ENCODE data around the gene TADA3.
A peak's percentile ranks its signal among the peaks of the same experiment; 100 is the strongest.

- TF ChIP-seq, protein P1, sequence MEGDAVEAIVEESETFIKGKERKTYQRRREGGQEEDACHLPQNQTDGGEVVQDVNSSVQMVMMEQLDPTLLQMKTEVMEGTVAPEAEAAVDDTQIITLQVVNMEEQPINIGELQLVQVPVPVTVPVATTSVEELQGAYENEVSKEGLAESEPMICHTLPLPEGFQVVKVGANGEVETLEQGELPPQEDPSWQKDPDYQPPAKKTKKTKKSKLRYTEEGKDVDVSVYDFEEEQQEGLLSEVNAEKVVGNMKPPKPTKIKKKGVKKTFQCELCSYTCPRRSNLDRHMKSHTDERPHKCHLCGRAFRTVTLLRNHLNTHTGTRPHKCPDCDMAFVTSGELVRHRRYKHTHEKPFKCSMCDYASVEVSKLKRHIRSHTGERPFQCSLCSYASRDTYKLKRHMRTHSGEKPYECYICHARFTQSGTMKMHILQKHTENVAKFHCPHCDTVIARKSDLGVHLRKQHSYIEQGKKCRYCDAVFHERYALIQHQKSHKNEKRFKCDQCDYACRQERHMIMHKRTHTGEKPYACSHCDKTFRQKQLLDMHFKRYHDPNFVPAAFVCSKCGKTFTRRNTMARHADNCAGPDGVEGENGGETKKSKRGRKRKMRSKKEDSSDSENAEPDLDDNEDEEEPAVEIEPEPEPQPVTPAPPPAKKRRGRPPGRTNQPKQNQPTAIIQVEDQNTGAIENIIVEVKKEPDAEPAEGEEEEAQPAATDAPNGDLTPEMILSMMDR (IDR thresholded peaks at IDR 0.05; ENCODE audit: borderline replicate concordance, extremely low read depth, low read length, poor library complexity, severe bottlenecking), result peak; percentile 21
- no peak for TF ChIP-seq EZH2 (IDR thresholded peaks at IDR 0.05; ENCODE audit: borderline replicate concordance, low read depth, low read length, severe bottlenecking)
Observed at GRCh38 chr3:9731206-9732079, 60.8 kb downstream of the TADA3 start, which contains the start of gene BRPF1.
